Measurements from ENCODE around the gene C1RL.

The C1RL gene

GRCh38 chr12:7136676-7137075 is 27.7 kb upstream of the C1RL start:
- DNase-seq, result no peak

- DNase-seq, result no peak
These were observed 27.1 kb upstream of the C1RL start for GRCh38 chr12:7136071-7136470.

GRCh38 chr12:7134396-7135166 is 25.6 kb upstream of the C1RL start:
- no peak for DNase-seq

- DNase-seq, result peak; percentile 13
These were observed 22.5 kb upstream of the C1RL start for GRCh38 chr12:7131502-7131866.

- peak; percentile 41 for DNase-seq
These were observed 21.9 kb upstream of the C1RL start for GRCh38 chr12:7130701-7131501.

GRCh38 chr12:7129872-7130691 is 21.1 kb upstream of the C1RL start, which contains the start of gene CLSTN3:
Gene CLSTN3, plus strand, starts transcription at chr12:7130371. Its CDS starts 278 bp downstream, at chr12:7130649.
- DNase-seq, result peak; percentile 61

GRCh38 chr12:7129287-7129871 is 20.4 kb upstream of the C1RL start:
- no peak for DNase-seq

GRCh38 chr12:7128681-7129286 is 19.8 kb upstream of the C1RL start, which contains the start of gene RBP5:
Gene RBP5, minus strand, starts transcription at chr12:7128889. Its CDS starts 114 bp downstream, at chr12:7128775.
- DNase-seq, result no peak

- DNase-seq, result no peak
These were observed 19.1 kb upstream of the C1RL start for GRCh38 chr12:7127916-7128626.

- no peak for DNase-seq
These were observed 16.7 kb upstream of the C1RL start for GRCh38 chr12:7125632-7126227.

- DNase-seq, result no peak
These were observed 14.9 kb upstream of the C1RL start for GRCh38 chr12:7123806-7124522.

- DNase-seq, result no peak
These were observed 14.1 kb upstream of the C1RL start for GRCh38 chr12:7122811-7123769.

- no peak for DNase-seq
These were observed 12.3 kb upstream of the C1RL start for GRCh38 chr12:7121324-7121723.

- no peak for DNase-seq
These were observed 11.2 kb upstream of the C1RL start for GRCh38 chr12:7120166-7120565.

- DNase-seq, result no peak
These were observed 9.9 kb upstream of the C1RL start for GRCh38 chr12:7118881-7119280.

- DNase-seq, result no peak
These were observed 8.7 kb upstream of the C1RL start for GRCh38 chr12:7117670-7118069.

GRCh38 chr12:7116916-7117315 is 7.9 kb upstream of the C1RL start:
- DNase-seq, result no peak

- no peak for DNase-seq
These were observed 7.2 kb upstream of the C1RL start for GRCh38 chr12:7116196-7116595.

- no peak for DNase-seq
These were observed 5.8 kb upstream of the C1RL start for GRCh38 chr12:7114851-7115250.
